HEK293T (cell line): ENCODE results near the gene LILRA1.
"Not testable (repeated sequence)": the region's sequence is repeated elsewhere in the genome, so short reads cannot be mapped to it uniquely, and the experiment has no call there.

Source experiments
- CTCF ChIA-PET: fragments of 350-600 bp; formaldehyde crosslinking; extraction: SDS; loops from one replicate; lab custom pipeline; 2021; ENCODE audit warnings: antibody characterized with exemption, inconsistent platforms; lab: Yijun Ruan, JAX
- POLR2A ChIA-PET: fragments of 350-600 bp; formaldehyde crosslinking; extraction: SDS; loops from one replicate; lab custom pipeline; 2020; ENCODE audit warnings: antibody characterized with exemption, inconsistent platforms; lab: Yijun Ruan, JAX
- DNase-seq: peaks from one replicate; pipeline ENCODE4 v3.0.0; 2012; ENCODE audit warnings: mixed read lengths; ENCODE audit errors: extremely low spot score
- ARNT ChIP-seq: fragments of 450-650 bp; IDR thresholded peaks from 2 replicates; pipeline ENCODE4 v1.6.1; 2017; ENCODE audit warnings: mild to moderate bottlenecking
- BHLHE40 ChIP-seq: fragments of 450-650 bp; IDR thresholded peaks from 2 replicates; pipeline ENCODE4 v1.6.1; 2016; ENCODE audit warnings: mild to moderate bottlenecking, moderate library complexity, borderline replicate concordance
- CTBP1 ChIP-seq: fragments of 450-650 bp; IDR thresholded peaks from 2 replicates; pipeline ENCODE4 v1.6.1; 2016; ENCODE audit warnings: borderline replicate concordance
- ELF4 ChIP-seq: fragments of 450-650 bp; IDR thresholded peaks from 2 replicates; pipeline ENCODE4 v1.6.1; 2017; ENCODE audit warnings: antibody characterized with exemption
- FOXA1 ChIP-seq: fragments of 450-650 bp; IDR thresholded peaks from 2 replicates; pipeline ENCODE4 v1.6.1; 2016; ENCODE audit warnings: mild to moderate bottlenecking
- FOXK2 ChIP-seq: fragments of 450-650 bp; IDR thresholded peaks from 2 replicates; pipeline ENCODE4 v1.6.1; 2016; ENCODE audit warnings: mild to moderate bottlenecking
- FOXM1 ChIP-seq: fragments of 450-650 bp; IDR thresholded peaks from 2 replicates; pipeline ENCODE4 v1.6.1; 2017; ENCODE audit warnings: mild to moderate bottlenecking, borderline replicate concordance
- HDGF ChIP-seq: fragments of 450-650 bp; IDR thresholded peaks from 2 replicates; pipeline ENCODE4 v1.6.1; 2017; ENCODE audit warnings: antibody characterized with exemption, borderline replicate concordance
- L3MBTL2 ChIP-seq: fragments of 450-650 bp; conservative IDR thresholded peaks from 2 replicates; pipeline ENCODE4 v1.6.1; 2016; ENCODE audit warnings: mild to moderate bottlenecking
- LEF1 ChIP-seq: fragments of 450-650 bp; IDR thresholded peaks from 2 replicates; pipeline ENCODE4 v1.6.1; 2017; ENCODE audit warnings: mild to moderate bottlenecking, borderline replicate concordance
- NFRKB ChIP-seq: fragments of 450-650 bp; IDR thresholded peaks from 2 replicates; pipeline ENCODE4 v1.6.1; 2016; ENCODE audit warnings: mild to moderate bottlenecking, moderate library complexity
- PKNOX1 ChIP-seq: fragments of 450-650 bp; IDR thresholded peaks from 2 replicates; pipeline ENCODE4 v1.6.1; 2016
- SP1 ChIP-seq: fragments of 450-650 bp; IDR thresholded peaks from 2 replicates; pipeline ENCODE4 v1.6.1; 2017
- SUZ12 ChIP-seq: fragments of 450-650 bp; IDR thresholded peaks from 2 replicates; pipeline ENCODE4 v1.6.1; 2016; ENCODE audit warnings: mild to moderate bottlenecking
- TARDBP ChIP-seq: fragments of 450-650 bp; IDR thresholded peaks from 2 replicates; pipeline ENCODE4 v1.6.1; 2016
- ZNF384 ChIP-seq: fragments of 450-650 bp; IDR thresholded peaks from 2 replicates; pipeline ENCODE4 v1.6.1; 2016

Gene LILRA1

GRCh38 chr19:54570316-54570715, 23.1 kb upstream of the LILRA1 start:
- DNase-seq, result no peak
- POLR2A ChIA-PET, result no interaction called here
- no peak for TF ChIP-seq SP1
- no peak for TF ChIP-seq ELF4
- TF ChIP-seq ZNF384, result no peak
- no peak for TF ChIP-seq FOXK2
- TF ChIP-seq L3MBTL2, result no peak
- no peak for TF ChIP-seq PKNOX1
- no peak for TF ChIP-seq NFRKB
- no peak for TF ChIP-seq CTBP1
- no peak for TF ChIP-seq FOXA1
- no peak for TF ChIP-seq BHLHE40
- TF ChIP-seq LEF1, result no peak
- TF ChIP-seq FOXM1, result no peak
- TF ChIP-seq TARDBP, result no peak
- TF ChIP-seq HDGF, result no peak
- no peak for TF ChIP-seq ARNT
- no peak for TF ChIP-seq SUZ12
- CTCF ChIA-PET, result no interaction called here

GRCh38 chr19:54571715-54572615, 21.5 kb upstream of the LILRA1 start:
- CTCF ChIA-PET, DNase-seq, POLR2A ChIA-PET: not testable (repeated sequence)

DNA sequence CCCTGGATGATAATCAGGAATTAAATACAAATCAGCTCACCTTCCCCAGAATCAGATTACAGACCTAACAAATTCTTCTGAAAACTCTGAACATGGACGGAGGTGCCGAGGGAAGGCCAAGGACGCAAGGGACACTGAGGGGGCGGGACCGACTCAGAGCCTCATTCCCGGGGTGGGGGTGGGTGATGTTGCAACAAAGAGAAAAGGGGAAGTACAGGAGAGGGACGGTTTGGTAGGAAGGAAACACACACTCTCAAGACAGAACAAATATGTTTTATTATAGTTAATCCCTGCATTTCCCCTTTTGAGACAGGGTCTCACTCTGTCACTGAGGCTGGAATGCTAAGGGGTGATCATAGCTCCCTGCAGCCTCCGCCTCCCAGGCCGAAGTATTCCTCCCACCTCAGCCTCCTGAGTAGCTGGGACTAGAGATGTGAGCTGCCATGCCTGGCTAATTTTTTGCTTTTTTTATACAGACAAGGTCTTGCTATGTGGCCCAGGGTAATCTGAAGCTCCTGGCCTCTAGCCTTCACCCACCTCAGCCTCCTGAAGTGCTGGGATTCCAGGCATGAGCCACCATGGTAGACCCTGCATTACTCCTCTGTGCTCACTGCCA, 20.6 kb upstream of the LILRA1 start:
- POLR2A ChIA-PET, result no interaction called here
- CTCF ChIA-PET, result no interaction called here
- DNase-seq, result no peak
- TF ChIP-seq FOXK2 (no peak), L3MBTL2 (no peak), TARDBP (no peak), FOXA1 (no peak), LEF1 (no peak), FOXM1 (no peak), SUZ12 (no peak), ZNF384 (no peak), CTBP1 (no peak), NFRKB (no peak)

DNA sequence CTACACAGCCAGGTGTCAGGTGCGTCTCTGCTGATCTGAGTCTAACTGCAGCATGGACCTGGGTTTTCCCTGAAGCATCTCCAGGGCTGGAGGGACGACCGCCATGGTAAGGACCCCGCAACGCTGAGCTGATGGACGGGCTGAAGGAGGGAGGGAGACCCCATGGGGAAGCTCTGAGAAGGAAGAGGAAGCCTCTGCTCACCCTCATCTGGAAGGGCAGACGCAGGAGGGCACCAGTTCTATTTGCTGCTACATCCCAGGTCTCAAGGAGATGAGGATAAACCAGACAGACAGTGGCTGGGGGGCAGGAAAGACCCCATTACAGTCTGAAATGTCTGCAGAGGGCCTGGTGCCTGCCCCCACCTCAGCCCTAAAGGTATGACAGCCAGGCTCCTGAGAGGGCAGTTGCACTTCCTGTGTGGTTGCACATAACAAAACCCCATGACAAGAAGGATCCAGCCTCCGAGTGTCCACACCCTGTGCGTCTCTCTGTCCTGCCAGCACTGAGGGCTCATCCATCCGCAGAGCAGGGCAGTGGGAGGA, 20.0 kb upstream of the LILRA1 start, which contains the start of gene LILRA2:
LILRA2 (plus strand) TSS at position 461 of the 543 bp plus-strand sequence. CDS start 89 bp downstream, outside the sequence.
- DNase-seq, result no peak
- ChIA-PET POLR2A (no interaction called here), CTCF (no interaction called here)
- no peak for TF ChIP-seq SP1

DNA sequence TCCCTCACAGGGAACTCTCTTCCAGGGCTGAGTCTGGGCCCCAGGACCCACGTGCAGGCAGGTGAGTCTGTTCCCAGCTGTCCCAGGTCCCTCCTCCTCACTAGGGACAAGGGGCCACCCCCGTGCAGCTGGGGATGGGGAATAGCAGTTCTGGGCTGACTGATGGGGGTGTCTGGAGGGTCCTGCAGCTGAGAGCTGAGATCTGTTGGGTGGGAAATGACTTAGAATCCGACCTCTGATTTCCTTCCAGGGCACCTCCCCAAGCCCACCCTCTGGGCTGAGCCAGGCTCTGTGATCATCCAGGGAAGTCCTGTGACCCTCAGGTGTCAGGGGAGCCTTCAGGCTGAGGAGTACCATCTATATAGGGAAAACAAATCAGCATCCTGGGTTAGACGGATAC, 19.4 kb upstream of the LILRA1 start:
- ChIA-PET POLR2A (no interaction called here), CTCF (no interaction called here)
- DNase-seq, result no peak
- TF ChIP-seq FOXM1 (no peak), SUZ12 (no peak), PKNOX1 (no peak), FOXA1 (no peak), LEF1 (no peak), CTBP1 (no peak), ZNF384 (no peak), NFRKB (no peak)

DNA sequence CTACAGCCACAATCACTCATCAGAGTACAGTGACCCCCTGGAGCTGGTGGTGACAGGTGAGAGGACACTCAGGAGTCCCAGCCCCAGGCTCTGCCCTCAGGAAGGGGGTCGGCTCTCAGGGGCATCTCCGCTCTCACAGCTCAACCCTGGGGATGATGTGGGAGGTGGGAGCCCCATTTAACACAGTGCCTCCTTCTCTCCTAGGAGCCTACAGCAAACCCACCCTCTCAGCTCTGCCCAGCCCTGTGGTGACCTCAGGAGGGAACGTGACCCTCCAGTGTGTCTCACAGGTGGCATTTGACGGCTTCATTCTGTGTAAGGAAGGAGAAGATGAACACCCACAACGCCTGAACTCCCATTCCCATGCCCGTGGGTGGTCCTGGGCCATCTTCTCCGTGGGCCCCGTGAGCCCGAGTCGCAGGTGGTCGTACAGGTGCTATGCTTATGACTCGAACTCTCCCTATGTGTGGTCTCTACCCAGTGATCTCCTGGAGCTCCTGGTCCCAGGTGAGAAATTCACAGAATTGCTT, 18.8 kb upstream of the LILRA1 start:
- POLR2A ChIA-PET, result no interaction called here
- CTCF ChIA-PET, result no interaction called here
- DNase-seq, result no peak
- TF ChIP-seq SP1, result no peak
- no peak for TF ChIP-seq FOXK2
- no peak for TF ChIP-seq ZNF384
- no peak for TF ChIP-seq PKNOX1
- TF ChIP-seq SUZ12, result no peak
- no peak for TF ChIP-seq CTBP1
- TF ChIP-seq FOXA1, result no peak
- TF ChIP-seq L3MBTL2, result no peak
- no peak for TF ChIP-seq LEF1
- TF ChIP-seq TARDBP, result no peak
- TF ChIP-seq ARNT, result no peak
- no peak for TF ChIP-seq HDGF
- TF ChIP-seq ELF4, result no peak

- POLR2A ChIA-PET, DNase-seq, CTCF ChIA-PET: not testable (repeated sequence)
Measured at GRCh38 chr19:54575205-54575604, 18.2 kb upstream of the LILRA1 start.
